ENCODE results near the gene CREG2.

DNA sequence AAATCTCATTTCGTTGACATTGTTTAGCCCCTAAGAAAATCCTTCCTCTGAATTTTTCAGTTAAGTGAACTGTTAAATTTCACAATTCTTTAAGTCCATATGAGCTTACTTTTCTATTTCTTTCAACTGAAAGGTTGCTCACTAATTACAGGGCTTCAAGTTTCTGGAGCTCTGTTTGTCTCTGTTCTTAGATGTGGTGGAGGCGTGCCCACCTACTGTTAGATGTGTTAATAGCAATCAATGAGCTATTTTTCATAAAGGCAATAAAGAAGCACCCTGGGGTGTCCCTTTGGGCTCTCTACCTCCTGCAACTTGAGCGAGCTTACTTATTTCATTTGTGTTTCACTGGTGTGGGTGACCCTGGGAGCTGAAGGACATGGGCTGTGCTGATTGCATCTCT is 25.0 kb downstream of the CREG2 start:
- TF ChIP-seq, protein P1, sequence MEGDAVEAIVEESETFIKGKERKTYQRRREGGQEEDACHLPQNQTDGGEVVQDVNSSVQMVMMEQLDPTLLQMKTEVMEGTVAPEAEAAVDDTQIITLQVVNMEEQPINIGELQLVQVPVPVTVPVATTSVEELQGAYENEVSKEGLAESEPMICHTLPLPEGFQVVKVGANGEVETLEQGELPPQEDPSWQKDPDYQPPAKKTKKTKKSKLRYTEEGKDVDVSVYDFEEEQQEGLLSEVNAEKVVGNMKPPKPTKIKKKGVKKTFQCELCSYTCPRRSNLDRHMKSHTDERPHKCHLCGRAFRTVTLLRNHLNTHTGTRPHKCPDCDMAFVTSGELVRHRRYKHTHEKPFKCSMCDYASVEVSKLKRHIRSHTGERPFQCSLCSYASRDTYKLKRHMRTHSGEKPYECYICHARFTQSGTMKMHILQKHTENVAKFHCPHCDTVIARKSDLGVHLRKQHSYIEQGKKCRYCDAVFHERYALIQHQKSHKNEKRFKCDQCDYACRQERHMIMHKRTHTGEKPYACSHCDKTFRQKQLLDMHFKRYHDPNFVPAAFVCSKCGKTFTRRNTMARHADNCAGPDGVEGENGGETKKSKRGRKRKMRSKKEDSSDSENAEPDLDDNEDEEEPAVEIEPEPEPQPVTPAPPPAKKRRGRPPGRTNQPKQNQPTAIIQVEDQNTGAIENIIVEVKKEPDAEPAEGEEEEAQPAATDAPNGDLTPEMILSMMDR (conservative IDR thresholded peaks at IDR 0.05 in 1 of 2, IDR thresholded peaks at IDR 0.05 in 1 of 2; ENCODE audit: low read depth in 1 of 2, low read length in 2 of 2), result no peak
- TF ChIP-seq EZH2 (IDR thresholded peaks at IDR 0.05; ENCODE audit: low read length, missing control alignments), result no peak

Data from fibroblast of lung (primary cell).